ENCODE results near the gene BTBD3.

Gene BTBD3

GRCh38 chr20:11918391-11918845 is 725 bp downstream of the BTBD3 start:
- no peak for DNase-seq

- DNase-seq: no peak
These were observed 1.3 kb downstream of the BTBD3 start for GRCh38 chr20:11918981-11919380.

GRCh38 chr20:11919581-11919980 is 1.9 kb downstream of the BTBD3 start:
- no peak for DNase-seq

- DNase-seq: no peak
These were observed 2.4 kb downstream of the BTBD3 start for GRCh38 chr20:11920083-11920482.

GRCh38 chr20:11921321-11921720 is 3.6 kb downstream of the BTBD3 start:
- no peak for DNase-seq

- DNase-seq: no peak
These were observed 4.9 kb downstream of the BTBD3 start for GRCh38 chr20:11922561-11922960.

- no peak for DNase-seq
These were observed 7.2 kb downstream of the BTBD3 start for GRCh38 chr20:11924923-11925322.

- DNase-seq: no peak
These were observed 8.8 kb downstream of the BTBD3 start for GRCh38 chr20:11926292-11926998.

- DNase-seq: no peak
These were observed 12.3 kb downstream of the BTBD3 start for GRCh38 chr20:11929947-11930346.

GRCh38 chr20:11935212-11936154 is 17.8 kb downstream of the BTBD3 start:
- DNase-seq: no peak

GRCh38 chr20:11936157-11936556 is 18.5 kb downstream of the BTBD3 start:
- DNase-seq: no peak

- DNase-seq: no peak
These were observed 19.5 kb downstream of the BTBD3 start for GRCh38 chr20:11937230-11937629.

GRCh38 chr20:11941593-11942246 is 24.0 kb downstream of the BTBD3 start:
- DNase-seq: no peak

- no peak for DNase-seq
These were observed 26.1 kb downstream of the BTBD3 start for GRCh38 chr20:11943778-11944177.

- DNase-seq: no peak
These were observed 31.1 kb downstream of the BTBD3 start for GRCh38 chr20:11948806-11949205.

- DNase-seq: no peak
These were observed 32.0 kb downstream of the BTBD3 start for GRCh38 chr20:11949711-11950110.

GRCh38 chr20:11951696-11952095 is 34.0 kb downstream of the BTBD3 start:
- DNase-seq: no peak

- no peak for DNase-seq
These were observed 34.9 kb downstream of the BTBD3 start for GRCh38 chr20:11952639-11953038.

GRCh38 chr20:11957911-11958310 is 40.2 kb downstream of the BTBD3 start:
- DNase-seq: no peak

GRCh38 chr20:11958855-11959254 is 41.2 kb downstream of the BTBD3 start:
- DNase-seq: no peak

- DNase-seq: no peak
These were observed 47.9 kb downstream of the BTBD3 start for GRCh38 chr20:11965602-11966001.

- DNase-seq: no peak
These were observed 48.5 kb downstream of the BTBD3 start for GRCh38 chr20:11966186-11966585.

GRCh38 chr20:11970243-11970836 is 52.6 kb downstream of the BTBD3 start:
- DNase-seq: no peak
